MCF 10A (cell line): Measurements from ENCODE around the gene PPM1F. TPM values are rescaled to one million over a fixed set of nuclear protein-coding genes. Genes with fewer than 3 reads are reported as not detected.
"Not testable (repeated sequence)": the region's sequence is repeated elsewhere in the genome, so short reads cannot be mapped to it uniquely, and the experiment has no call there.

Experiments
- BruUV-seq: library from RNA; stranded (reverse); fragments of 400-500 nt; replicated peaks from 2 replicates; lab custom pipeline; 2021; lab: Mats Ljungman, UMichigan
- CTCF ChIA-PET: fragments of 300-600 bp; sonication (Branson Sonifier 250); formaldehyde crosslinking; extraction: SDS; loops from one replicate; lab custom pipeline; 2021; ENCODE audit warnings: antibody characterized with exemption, inconsistent platforms; lab: Yijun Ruan, JAX
- POLR2A ChIA-PET: fragments of 300-600, 350-650 bp; sonication (Branson Sonifier 250); formaldehyde crosslinking; extraction: SDS; loops from one replicate; lab custom pipeline; 2020; ENCODE audit warnings: antibody characterized with exemption, inconsistent platforms; lab: Yijun Ruan, JAX
- DNase-seq: peaks from one replicate; pipeline ENCODE4 v3.0.0-alpha.2; 2018; ENCODE audit not compliant: unreplicated experiment
- H3K27ac Mint-ChIP-seq: one replicate; pipeline ENCODE4 v1.8.0; 2022; ENCODE audit warnings: mild to moderate bottlenecking, low read depth, mixed read lengths; ENCODE audit not compliant: unreplicated experiment
- H3K27me3 Mint-ChIP-seq: one replicate; pipeline ENCODE4 v1.8.0; 2022; ENCODE audit warnings: mixed read lengths; ENCODE audit not compliant: insufficient read depth, unreplicated experiment
- H3K36me3 Mint-ChIP-seq: one replicate; pipeline ENCODE4 v1.8.0; 2022; ENCODE audit warnings: mild to moderate bottlenecking, moderate library complexity, mixed read lengths; ENCODE audit not compliant: insufficient read depth, unreplicated experiment
- H3K4me1 Mint-ChIP-seq: one replicate; pipeline ENCODE4 v1.8.0; 2022; ENCODE audit warnings: mixed read lengths; ENCODE audit not compliant: insufficient read depth, unreplicated experiment
- H3K4me3 Mint-ChIP-seq: one replicate; pipeline ENCODE4 v1.8.0; 2022; ENCODE audit warnings: mild to moderate bottlenecking, moderate library complexity, mixed read lengths; ENCODE audit not compliant: unreplicated experiment
- H3K9me3 Mint-ChIP-seq: one replicate; pipeline ENCODE4 v1.8.0; 2022; ENCODE audit warnings: mixed read lengths; ENCODE audit not compliant: unreplicated experiment
- CTCF ChIP-seq: fragments of 200-600 bp; IDR thresholded peaks from one replicate; pipeline ENCODE4 v1.8.0; 2022; ENCODE audit warnings: antibody characterized with exemption, mild to moderate bottlenecking; ENCODE audit not compliant: unreplicated experiment
- intact Hi-C: fragments of 100-400 bp; cut with micrococcal nuclease; formaldehyde crosslinking; loops from 2 replicates; pipeline ENCODE4 v1.14.1; 2022
- total RNA-seq: library from RNA; stranded (reverse); gene quantifications from 2 replicates; pipeline ENCODE4 v1.2.3, GENCODE V29; 2022

The PPM1F gene
- total RNA-seq, 1 experiment from 2014 or later: 32.6 TPM

DNA sequence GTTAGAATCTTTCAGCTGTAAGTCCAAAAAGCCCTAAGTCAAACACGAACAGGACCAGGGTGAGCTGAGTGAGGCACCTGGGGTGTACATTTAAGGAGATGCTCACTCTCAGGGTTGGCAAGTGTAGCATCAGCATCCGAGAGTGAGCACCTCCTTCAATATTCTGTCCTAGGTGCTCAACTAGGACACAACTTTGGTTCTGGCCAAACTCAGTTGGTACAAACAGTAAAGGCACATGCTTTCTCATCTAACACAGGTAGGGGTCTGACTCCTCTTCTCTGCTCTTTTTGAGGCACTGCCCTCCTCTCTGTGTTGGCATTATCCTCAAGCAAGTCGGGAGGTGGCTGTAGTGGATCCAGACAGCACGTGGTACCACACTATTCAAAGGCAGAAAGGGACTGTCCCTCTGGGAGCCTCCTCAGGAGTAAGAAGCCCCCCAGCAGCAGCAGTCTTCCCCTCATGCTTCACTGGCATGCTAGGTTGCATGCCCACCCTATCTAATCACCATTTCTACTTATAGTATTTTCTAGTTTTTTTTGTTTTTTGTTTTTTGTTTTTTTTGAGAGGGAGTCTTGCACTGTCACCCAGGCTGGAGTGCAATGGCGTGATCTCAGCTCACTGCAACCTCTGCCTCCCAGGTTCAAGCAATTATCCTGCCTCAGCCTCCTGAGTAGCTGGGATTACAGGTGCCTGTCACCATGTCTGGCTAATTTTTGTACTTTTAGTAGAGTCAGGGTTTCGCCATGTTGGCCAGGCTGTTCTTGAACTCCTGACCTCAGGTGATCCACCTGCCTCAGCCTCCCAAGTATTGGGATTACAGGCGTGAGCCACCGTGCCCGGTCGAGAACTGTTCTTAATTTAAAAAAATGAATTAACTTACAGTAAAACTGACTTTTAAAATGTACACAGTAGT is 70.6 kb downstream of the PPM1F start:
- Mint-ChIP-seq H3K27me3 (no peaks in the 10 kb centered on the region), H3K4me3 (no peak overlapping the region), H3K9me3 (no peaks in the 10 kb centered on the region), H3K36me3 (no peaks in the 10 kb centered on the region), H3K4me1 (peaks cover 1% of the 10 kb centered on the region), H3K27ac (no peak overlapping the region)
- no peak for DNase-seq
- ChIA-PET CTCF (no interaction called here), POLR2A (no interaction called here)
- no TSS peak for BruUV-seq
- intact Hi-C loops: no loop called here
- TF ChIP-seq CTCF: no peak

DNA sequence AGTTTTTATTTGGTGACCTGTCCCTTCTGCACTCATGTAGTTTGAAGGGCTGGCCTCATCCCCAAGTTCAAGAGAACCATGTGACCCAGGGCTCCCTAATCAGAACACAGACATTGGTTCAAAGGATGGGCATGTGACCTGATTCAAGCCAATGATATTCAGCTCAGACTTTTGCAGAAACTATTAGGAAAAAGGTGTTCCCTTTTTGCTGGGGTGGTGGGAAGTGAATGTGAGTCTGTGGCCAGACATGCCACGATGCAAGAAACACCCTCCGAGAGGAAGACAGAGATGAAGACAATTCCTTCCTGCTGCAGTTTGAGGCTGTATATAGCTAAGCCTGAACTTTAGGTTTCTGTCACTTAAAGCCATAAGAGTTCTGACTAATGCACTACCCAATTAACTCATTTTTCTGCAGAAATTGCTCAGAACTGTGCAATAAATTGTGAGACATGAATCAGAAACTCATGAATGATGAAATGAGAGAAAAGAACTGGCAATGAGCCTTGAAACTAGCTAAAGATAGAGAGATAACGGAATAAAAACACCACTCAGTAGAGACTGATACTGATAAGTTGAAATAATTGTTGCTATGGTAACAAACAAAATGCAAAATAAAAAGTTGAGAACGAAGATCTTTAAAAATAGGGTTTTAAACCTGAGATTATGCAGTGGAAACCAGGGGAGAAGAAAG is 76.0 kb downstream of the PPM1F start:
- Mint-ChIP-seq H3K27me3 (no peaks in the 10 kb centered on the region), H3K4me1 (peaks cover 8% of the 10 kb centered on the region), H3K36me3 (peaks cover 7% of the 10 kb centered on the region), H3K4me3 (no peak overlapping the region), H3K9me3 (no peaks in the 10 kb centered on the region), H3K27ac (peak overlapping the region; percentile 60)
- BruUV-seq: no TSS peak
- POLR2A ChIA-PET: interaction anchor here (0.7 to 1.4 kb wide), 3 partner anchors 10 to 61 kb away, joined by 3 to 10 read pairs (median 3); partner anchors contain the start of gene MAPK1
- no peak for TF ChIP-seq CTCF
- DNase-seq: peak; percentile 28
- intact Hi-C loops: no loop called here
- CTCF ChIA-PET: interaction anchor here (0.5 to 1.9 kb wide), 2 partner anchors 12 to 218 kb away, joined by 3 to 4 read pairs; no protein-coding TSS in a partner anchor

DNA sequence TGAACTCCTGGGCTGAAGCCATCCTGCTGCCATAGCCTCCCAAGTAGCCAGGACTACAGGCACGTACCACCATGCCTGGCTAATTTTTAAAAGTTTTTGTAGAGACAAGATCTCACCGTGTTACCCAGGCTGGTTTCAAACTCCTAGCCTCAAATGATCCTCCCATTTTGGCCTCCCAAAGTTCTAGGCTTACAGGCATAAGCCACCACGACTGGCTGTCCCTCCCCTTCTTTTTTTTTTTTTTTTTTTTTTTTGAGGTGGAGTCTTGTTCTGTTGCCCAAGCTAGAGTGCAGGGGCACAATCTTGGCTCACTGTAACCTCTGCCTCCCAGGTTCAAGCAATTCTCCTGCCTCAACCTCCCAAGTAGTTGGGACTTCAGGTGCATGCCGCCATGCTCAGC is 77.7 kb downstream of the PPM1F start:
- BruUV-seq, DNase-seq, H3K36me3 Mint-ChIP-seq, H3K27ac Mint-ChIP-seq, H3K27me3 Mint-ChIP-seq, H3K9me3 Mint-ChIP-seq, H3K4me1 Mint-ChIP-seq, H3K4me3 Mint-ChIP-seq, intact Hi-C loops: not testable (repeated sequence)
- ChIA-PET CTCF (interaction anchor here (0.7 to 1.9 kb wide), 3 partner anchors 13 to 158 kb away, joined by 4 read pairs; no protein-coding TSS in a partner anchor), POLR2A (interaction anchor here (0.6 kb wide), 2 partner anchors 35 to 224 kb away, joined by 3 read pairs; no protein-coding TSS in a partner anchor)

- no peak for TF ChIP-seq CTCF
- BruUV-seq: no TSS peak
- H3K4me1 Mint-ChIP-seq: peaks cover 9% of the 10 kb centered on the region
- ChIA-PET CTCF (interaction anchor here (1.1 kb wide), 1 partner anchor 24 kb away, joined by 3 read pairs; no protein-coding TSS in a partner anchor), POLR2A (no interaction called here)
- H3K9me3 Mint-ChIP-seq: no peaks in the 10 kb centered on the region
- DNase-seq: no peak
- H3K4me3 Mint-ChIP-seq: no peak overlapping the region
- peaks cover 7% of the 10 kb centered on the region for H3K36me3 Mint-ChIP-seq
- H3K27ac Mint-ChIP-seq: no peak overlapping the region
- no peaks in the 10 kb centered on the region for H3K27me3 Mint-ChIP-seq
- intact Hi-C loops: no loop called here
These were observed 79.0 kb downstream of the PPM1F start for GRCh38 chr22:21873619-21874018.

DNA sequence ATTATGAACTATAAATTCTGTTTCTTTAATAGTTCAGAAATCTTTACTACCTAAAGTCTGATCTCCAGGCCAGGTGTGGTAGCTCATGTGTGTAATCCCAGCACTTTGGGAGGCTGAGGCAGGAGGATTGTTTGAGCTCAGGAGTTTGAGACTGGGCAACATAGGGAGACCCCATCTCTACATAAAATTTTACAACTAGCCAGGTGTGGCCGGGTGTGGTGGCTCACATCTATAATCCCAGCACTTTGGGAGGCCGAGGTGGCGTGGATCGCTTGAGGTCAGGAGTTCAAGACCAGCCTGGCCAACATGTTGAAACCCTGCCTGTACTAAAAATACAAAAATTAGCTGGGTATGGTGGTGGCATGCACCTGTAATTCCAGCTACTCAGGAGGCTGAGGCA is 79.9 kb downstream of the PPM1F start:
- H3K27me3 Mint-ChIP-seq, intact Hi-C loops, POLR2A ChIA-PET, H3K27ac Mint-ChIP-seq, DNase-seq, H3K9me3 Mint-ChIP-seq, BruUV-seq, H3K4me3 Mint-ChIP-seq: not testable (repeated sequence)
- CTCF ChIA-PET: interaction anchor here (1.1 kb wide), 1 partner anchor 25 kb away, joined by 3 read pairs; no protein-coding TSS in a partner anchor
- H3K36me3 Mint-ChIP-seq: peaks cover 13% of the 10 kb centered on the region
- peaks cover 18% of the 10 kb centered on the region for H3K4me1 Mint-ChIP-seq
